Thyroid gland (tissue), 4 donors: ENCODE results near the gene STARD9.

Experiments
- POLR2A ChIP-seq, 2 donors: fragments of 450-650 bp; IDR thresholded peaks; one replicate each; pipeline ENCODE4 v1.6.1; 2017; ENCODE audit warnings: antibody characterized with exemption in 2 of 2, mild to moderate bottlenecking in 2 of 2, moderate library complexity in 1 of 2
- TF ChIP-seq, protein P1 (sequence below), 6 experiments: fragments of 200-600 bp in 3 of 6; fragments of 450-650 bp in 3 of 6; sonication (generic) in 3 of 6; IDR thresholded peaks; one replicate each; pipeline ENCODE4 v1.5.1; 2016 to 2019; ENCODE audit warnings: antibody characterized with exemption in 6 of 6, mild to moderate bottlenecking in 2 of 6, inconsistent platforms in 1 of 6, moderate library complexity in 1 of 6

DNA sequence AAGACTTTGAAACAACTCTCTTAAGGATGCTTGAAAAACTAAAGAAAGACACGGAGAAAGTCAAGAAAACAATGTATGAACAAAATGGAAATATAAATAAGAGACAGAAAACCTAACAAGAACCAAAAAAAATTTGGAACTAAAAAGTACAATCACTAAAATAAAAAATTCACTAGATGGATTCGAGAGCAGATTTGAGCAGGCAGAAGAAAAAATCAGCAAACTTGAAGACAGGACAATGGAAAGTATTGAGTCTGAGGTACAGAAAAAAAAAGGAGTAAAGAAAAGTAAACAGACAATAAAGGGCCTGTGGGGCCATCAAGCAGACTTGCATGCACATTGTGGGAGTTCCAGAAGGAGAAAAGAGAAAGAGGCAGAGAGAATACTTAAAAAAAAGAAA lies 174.9 kb downstream of the STARD9 start:
- TF ChIP-seq, protein P1, sequence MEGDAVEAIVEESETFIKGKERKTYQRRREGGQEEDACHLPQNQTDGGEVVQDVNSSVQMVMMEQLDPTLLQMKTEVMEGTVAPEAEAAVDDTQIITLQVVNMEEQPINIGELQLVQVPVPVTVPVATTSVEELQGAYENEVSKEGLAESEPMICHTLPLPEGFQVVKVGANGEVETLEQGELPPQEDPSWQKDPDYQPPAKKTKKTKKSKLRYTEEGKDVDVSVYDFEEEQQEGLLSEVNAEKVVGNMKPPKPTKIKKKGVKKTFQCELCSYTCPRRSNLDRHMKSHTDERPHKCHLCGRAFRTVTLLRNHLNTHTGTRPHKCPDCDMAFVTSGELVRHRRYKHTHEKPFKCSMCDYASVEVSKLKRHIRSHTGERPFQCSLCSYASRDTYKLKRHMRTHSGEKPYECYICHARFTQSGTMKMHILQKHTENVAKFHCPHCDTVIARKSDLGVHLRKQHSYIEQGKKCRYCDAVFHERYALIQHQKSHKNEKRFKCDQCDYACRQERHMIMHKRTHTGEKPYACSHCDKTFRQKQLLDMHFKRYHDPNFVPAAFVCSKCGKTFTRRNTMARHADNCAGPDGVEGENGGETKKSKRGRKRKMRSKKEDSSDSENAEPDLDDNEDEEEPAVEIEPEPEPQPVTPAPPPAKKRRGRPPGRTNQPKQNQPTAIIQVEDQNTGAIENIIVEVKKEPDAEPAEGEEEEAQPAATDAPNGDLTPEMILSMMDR (IDR thresholded peaks at IDR 0.05) = no peak
- no peak for TF ChIP-seq POLR2A (IDR thresholded peaks at IDR 0.05)
